GM21528 (cell line): ENCODE results near the gene ALDH7A1.
A peak's percentile ranks its signal among the peaks of the same experiment; 100 is the strongest.
"Not testable (repeated sequence)": the region's sequence is repeated elsewhere in the genome, so short reads cannot be mapped to it uniquely, and the experiment has no call there.

Source experiments
- ATAC-seq: cut with Tn5 transposase; IDR thresholded peaks from one replicate; pipeline ENCODE4 v1.9.1; 2021; ENCODE audit warnings: mild to moderate bottlenecking, moderate library complexity; ENCODE audit not compliant: unreplicated experiment, low FRiP score

The ALDH7A1 gene

DNA sequence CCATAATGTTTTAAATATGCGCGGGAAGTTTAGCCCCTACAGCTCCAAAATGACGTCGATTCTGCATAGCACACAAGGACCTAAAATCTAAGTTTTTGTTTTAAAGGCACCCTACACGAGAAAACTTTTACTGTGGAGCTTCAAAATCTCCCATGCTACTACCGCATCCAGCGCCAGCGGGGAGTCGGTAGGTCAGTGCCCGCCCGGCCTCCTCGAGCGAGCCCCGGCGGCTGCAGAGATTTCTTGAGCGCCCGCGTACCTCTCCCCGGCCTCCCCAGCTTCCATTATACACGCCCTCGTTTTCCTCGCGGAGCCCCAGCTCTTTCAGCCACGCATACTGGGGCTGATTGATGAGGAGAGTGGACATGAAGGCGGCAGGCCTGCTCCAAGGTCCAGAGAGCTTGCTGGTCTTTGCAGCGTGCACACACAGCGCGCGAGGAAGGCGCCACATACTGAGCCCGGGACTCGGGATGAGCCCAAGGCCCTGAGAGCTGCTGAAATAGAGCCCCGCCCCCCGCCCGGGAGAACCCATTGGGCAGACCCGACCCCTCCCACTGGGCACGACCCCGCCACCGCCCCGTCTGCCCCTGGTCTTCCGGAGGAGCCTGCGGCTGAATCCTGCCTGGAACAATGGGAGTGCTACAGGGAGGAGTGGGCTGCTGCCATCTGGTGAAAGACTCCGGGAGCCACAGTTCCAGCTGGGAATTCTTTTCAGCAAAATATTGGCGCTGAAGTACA is at the start of gene ALDH7A1:
Gene ALDH7A1 (minus strand): TSS at position 472 of the 738 bp plus-strand sequence. CDS start 21 bp downstream, at position 451.
- ATAC-seq, result peak; percentile 58

DNA sequence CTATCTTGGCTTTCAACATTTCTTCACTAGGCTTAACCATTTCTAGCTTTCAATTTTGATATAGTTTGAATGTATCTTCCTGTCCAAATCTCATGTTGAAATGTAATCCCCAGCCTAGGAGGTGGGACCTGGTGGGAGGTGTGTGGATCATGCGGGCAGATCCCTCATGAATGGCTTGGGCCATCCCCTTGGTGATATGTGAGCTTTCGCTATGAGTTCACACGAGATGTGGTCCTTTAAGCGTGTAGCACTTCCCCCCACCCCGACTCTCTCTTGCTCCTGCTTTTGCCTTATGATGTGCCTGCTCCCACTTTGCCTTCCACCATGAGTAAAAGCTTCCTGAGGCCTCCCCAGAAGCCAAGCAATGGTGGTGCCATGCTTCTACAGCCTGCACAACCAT is 46.4 kb upstream of the ALDH7A1 start:
- peak; percentile 55 for ATAC-seq

DNA sequence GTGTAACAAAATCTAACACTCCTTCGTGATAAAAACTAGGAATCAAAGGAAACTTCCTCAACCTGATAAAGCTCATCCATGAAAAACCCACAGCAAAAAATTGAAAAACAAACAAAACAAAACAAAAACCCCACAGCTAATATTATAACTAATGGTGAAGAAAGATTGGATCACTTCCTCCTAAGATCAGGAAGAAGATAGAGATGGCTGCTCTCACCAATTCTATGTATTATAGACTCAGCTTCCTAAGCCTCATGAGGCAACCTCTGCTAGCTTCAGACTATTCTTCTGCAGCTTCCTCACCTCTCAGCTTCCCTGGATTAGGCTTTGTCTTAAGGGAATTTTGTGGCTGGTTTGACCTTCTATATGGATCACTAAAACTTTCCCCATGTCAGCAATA is 45.8 kb upstream of the ALDH7A1 start:
- peak; percentile 23 for ATAC-seq

GRCh38 chr5:126636956-126637355 is 41.9 kb upstream of the ALDH7A1 start:
- ATAC-seq, result no peak

- no peak for ATAC-seq
These were observed 40.6 kb upstream of the ALDH7A1 start for GRCh38 chr5:126635585-126635984.

GRCh38 chr5:126633552-126633951 is 38.5 kb upstream of the ALDH7A1 start:
- ATAC-seq, result no peak

- no peak for ATAC-seq
These were observed 36.9 kb upstream of the ALDH7A1 start for GRCh38 chr5:126631920-126632319.

- no peak for ATAC-seq
These were observed 33.1 kb upstream of the ALDH7A1 start for GRCh38 chr5:126628102-126628501.

- no peak for ATAC-seq
These were observed 29.5 kb upstream of the ALDH7A1 start for GRCh38 chr5:126624534-126624933.

GRCh38 chr5:126619781-126620180 is 24.8 kb upstream of the ALDH7A1 start:
- ATAC-seq, result no peak

DNA sequence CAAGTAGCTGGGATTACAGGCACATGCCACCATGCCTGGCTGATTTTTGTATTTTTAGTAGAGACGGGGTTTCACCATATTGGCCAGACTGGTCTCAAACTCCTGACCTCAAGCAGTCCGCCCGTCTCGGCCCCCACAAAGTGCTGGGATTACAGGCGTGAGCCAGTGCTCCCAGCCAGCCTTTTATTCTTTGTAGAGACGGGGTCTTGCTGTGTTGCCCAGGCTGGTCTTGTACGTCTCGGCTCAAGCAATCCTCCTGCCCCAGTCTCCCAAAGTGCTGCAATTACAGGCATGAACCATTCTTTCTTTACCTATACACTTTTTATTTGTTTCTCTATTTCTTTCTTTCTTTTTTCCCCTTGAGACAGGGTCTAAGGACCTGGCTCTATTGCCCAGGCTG is 22.6 kb upstream of the ALDH7A1 start:
- ATAC-seq, result not testable (repeated sequence)

- ATAC-seq, result peak; percentile 91
These were observed 20.3 kb upstream of the ALDH7A1 start for GRCh38 chr5:126615286-126615685.

GRCh38 chr5:126613941-126614592 is 19.0 kb upstream of the ALDH7A1 start:
- ATAC-seq, result no peak

GRCh38 chr5:126610616-126611015 is 15.6 kb upstream of the ALDH7A1 start:
- ATAC-seq, result no peak

GRCh38 chr5:126610160-126610559 is 15.1 kb upstream of the ALDH7A1 start:
- no peak for ATAC-seq

DNA sequence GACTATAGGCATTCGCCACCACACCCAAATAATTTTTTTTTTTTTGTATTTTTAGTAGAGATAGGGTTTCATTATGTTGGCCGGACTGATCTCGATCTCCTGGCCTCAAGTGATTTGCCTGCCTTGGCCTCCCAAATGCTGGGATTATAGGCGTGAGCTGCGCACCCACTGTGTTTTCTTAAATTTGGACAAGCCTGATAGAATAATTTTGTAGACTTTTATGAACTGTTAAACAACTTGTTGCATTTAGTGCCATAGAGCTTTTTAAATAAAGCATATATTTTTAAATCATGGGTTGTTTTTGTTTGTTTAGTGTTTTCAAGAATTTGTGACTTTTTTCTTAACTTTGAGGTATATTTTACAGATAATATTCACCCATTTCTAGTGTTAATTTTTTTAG is 10.5 kb upstream of the ALDH7A1 start:
- no peak for ATAC-seq

- no peak for ATAC-seq
These were observed 8.5 kb upstream of the ALDH7A1 start for GRCh38 chr5:126603402-126603991.

- ATAC-seq, result peak; percentile 99
These were observed 5.9 kb upstream of the ALDH7A1 start, which contains the start of gene PHAX for GRCh38 chr5:126600631-126601511. PHAX (plus strand) TSS chr5:126600947; CDS start chr5:126600963, 16 bp downstream.

GRCh38 chr5:126599971-126600630 is 5.1 kb upstream of the ALDH7A1 start:
- ATAC-seq, result not testable (repeated sequence)

- no peak for ATAC-seq
These were observed 4.5 kb upstream of the ALDH7A1 start for GRCh38 chr5:126599499-126599898.
